ENCODE measurements around the gene FLOT2.

FLOT2 gene

GRCh38 chr17:28928061-28928460, 30.5 kb upstream of the FLOT2 start:
- peak; percentile 69 for DNase-seq (ENCODE audit: low read depth)
- no peak overlapping the region for H3K4me3 ChIP-seq (ENCODE audit: low read length)
- TF ChIP-seq CTCF (IDR thresholded peaks at IDR 0.05; ENCODE audit: insufficient read depth, low read depth, low read length, missing control alignments) = no peak

- no peak for TF ChIP-seq CTCF (IDR thresholded peaks at IDR 0.05; ENCODE audit: insufficient read depth, low read depth, low read length, missing control alignments)
- H3K4me3 ChIP-seq (ENCODE audit: low read length) = no peak overlapping the region
- DNase-seq (ENCODE audit: low read depth) = no peak
Measured at GRCh38 chr17:28926786-28927185, 29.3 kb upstream of the FLOT2 start.

- H3K4me3 ChIP-seq (ENCODE audit: low read length) = no peak overlapping the region
- peak; percentile 20 for DNase-seq (ENCODE audit: low read depth)
- TF ChIP-seq CTCF (IDR thresholded peaks at IDR 0.05; ENCODE audit: insufficient read depth, low read depth, low read length, missing control alignments) = no peak
Measured at GRCh38 chr17:28926366-28926765, 28.8 kb upstream of the FLOT2 start.

GRCh38 chr17:28925912-28926365, 28.4 kb upstream of the FLOT2 start:
- H3K4me3 ChIP-seq (ENCODE audit: low read length) = no peak overlapping the region
- no peak for TF ChIP-seq CTCF (IDR thresholded peaks at IDR 0.05; ENCODE audit: insufficient read depth, low read depth, low read length, missing control alignments)
- peak; percentile 90 for DNase-seq (ENCODE audit: low read depth)

GRCh38 chr17:28920201-28920600, 22.7 kb upstream of the FLOT2 start:
- no peak for DNase-seq (ENCODE audit: low read depth)
- no peak overlapping the region for H3K4me3 ChIP-seq (ENCODE audit: low read length)
- no peak for TF ChIP-seq CTCF (IDR thresholded peaks at IDR 0.05; ENCODE audit: insufficient read depth, low read depth, low read length, missing control alignments)

- TF ChIP-seq CTCF (IDR thresholded peaks at IDR 0.05; ENCODE audit: insufficient read depth, low read depth, low read length, missing control alignments) = no peak
- no peak overlapping the region for H3K4me3 ChIP-seq (ENCODE audit: low read length)
- DNase-seq (ENCODE audit: low read depth) = no peak
Measured at GRCh38 chr17:28918295-28918694, 20.8 kb upstream of the FLOT2 start.

GRCh38 chr17:28917465-28917864, 19.9 kb upstream of the FLOT2 start:
- TF ChIP-seq CTCF (IDR thresholded peaks at IDR 0.05; ENCODE audit: insufficient read depth, low read depth, low read length, missing control alignments) = no peak
- no peak for DNase-seq (ENCODE audit: low read depth)
- no peak overlapping the region for H3K4me3 ChIP-seq (ENCODE audit: low read length)

All from epithelial cell of esophagus (primary cell).